Peyer's patch (tissue), 4 donors: ENCODE data around the gene ZDHHC18. TPM values are rescaled to one million over a fixed set of nuclear protein-coding genes. Genes with fewer than 3 reads are reported as not detected.

Source experiments
- DNase-seq, 3 donors: peaks; one replicate each; pipeline ENCODE4 v3.0.0-alpha.2; 2017 to 2019
- H3K27ac ChIP-seq, 4 donors: fragments of 200-600 bp; sonication (generic); one replicate each; pipeline ENCODE4 v1.5.1; 2016 to 2019
- H3K27me3 ChIP-seq, 2 donors: fragments of 200-600 bp; sonication (generic); one replicate each; pipeline ENCODE4 v1.5.1; 2019
- H3K36me3 ChIP-seq, 3 donors: fragments of 200-600 bp; sonication (generic); one replicate each; pipeline ENCODE4 v1.5.1; 2016 to 2019
- H3K4me1 ChIP-seq, 4 donors: fragments of 200-600 bp; sonication (generic); one replicate each; pipeline ENCODE4 v1.5.1; 2016 to 2019
- H3K4me3 ChIP-seq, 4 donors: fragments of 200-600 bp; sonication (generic); 1 replicate in 3 of 4; 2 replicates in 1 of 4; pipeline ENCODE4 v1.5.1; 2016 to 2019; ENCODE audit warnings: mild to moderate bottlenecking in 1 of 4
- H3K9me3 ChIP-seq, 4 donors: fragments of 200-600 bp; sonication (generic); one replicate each; pipeline ENCODE4 v1.5.1; 2016 to 2019; ENCODE audit warnings: mild to moderate bottlenecking in 1 of 4
- POLR2A ChIP-seq, 2 donors: fragments of 450-650 bp; IDR thresholded peaks; one replicate each; pipeline ENCODE4 v1.5.1; 2017; ENCODE audit warnings: antibody characterized with exemption in 2 of 2, mild to moderate bottlenecking in 2 of 2, moderate library complexity in 2 of 2
- total RNA-seq, 4 donors: library from RNA; depleted of rRNA; stranded (reverse); fragments of >200 nt; gene quantifications; one replicate each; pipeline ENCODE4 v1.1.0, GENCODE V29; 2016
- TF ChIP-seq, protein P1 (sequence below), 6 experiments: fragments of 450-650 bp in 4 of 6; fragments of 200-600 bp in 2 of 6; sonication (generic) in 1 of 6; IDR thresholded peaks; one replicate each; pipeline ENCODE4 v1.5.1; 2017 to 2019; ENCODE audit warnings: antibody characterized with exemption in 6 of 6, mild to moderate bottlenecking in 3 of 6, moderate library complexity in 1 of 6

The ZDHHC18 gene
- total RNA-seq, 4 donors from 2014 or later: 12.4 to 40.3 (median 29.0) TPM

DNA sequence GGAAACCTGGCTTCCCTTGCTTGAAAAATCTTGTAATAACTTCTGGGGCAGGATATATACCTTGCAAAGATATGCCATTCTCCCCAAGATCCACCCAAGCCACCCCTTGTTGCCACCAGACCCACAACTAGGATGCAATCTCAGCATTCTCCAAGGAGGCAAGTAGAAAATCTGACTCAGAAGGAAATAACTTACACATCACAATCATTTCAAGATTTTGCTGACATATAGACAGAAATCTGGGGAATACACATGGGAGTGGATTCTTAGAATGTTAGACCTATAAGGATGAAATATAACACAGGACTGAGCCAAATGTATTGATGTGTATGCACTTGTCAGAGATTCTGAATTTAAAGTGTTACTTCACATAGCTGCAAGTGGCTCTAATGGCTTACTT lies 14.8 kb upstream of the ZDHHC18 start:
- Histone ChIP-seq H3K4me3 (no peak overlapping the region), H3K36me3 (no peaks in the 10 kb centered on the region), H3K9me3 (no peaks in the 10 kb centered on the region), H3K4me1 (no peaks in the 10 kb centered on the region), H3K27me3 (no peaks in the 10 kb centered on the region), H3K27ac (no peak overlapping the region)
- DNase-seq: no peak
- TF ChIP-seq POLR2A (IDR thresholded peaks at IDR 0.05): no peak
- TF ChIP-seq, protein P1, sequence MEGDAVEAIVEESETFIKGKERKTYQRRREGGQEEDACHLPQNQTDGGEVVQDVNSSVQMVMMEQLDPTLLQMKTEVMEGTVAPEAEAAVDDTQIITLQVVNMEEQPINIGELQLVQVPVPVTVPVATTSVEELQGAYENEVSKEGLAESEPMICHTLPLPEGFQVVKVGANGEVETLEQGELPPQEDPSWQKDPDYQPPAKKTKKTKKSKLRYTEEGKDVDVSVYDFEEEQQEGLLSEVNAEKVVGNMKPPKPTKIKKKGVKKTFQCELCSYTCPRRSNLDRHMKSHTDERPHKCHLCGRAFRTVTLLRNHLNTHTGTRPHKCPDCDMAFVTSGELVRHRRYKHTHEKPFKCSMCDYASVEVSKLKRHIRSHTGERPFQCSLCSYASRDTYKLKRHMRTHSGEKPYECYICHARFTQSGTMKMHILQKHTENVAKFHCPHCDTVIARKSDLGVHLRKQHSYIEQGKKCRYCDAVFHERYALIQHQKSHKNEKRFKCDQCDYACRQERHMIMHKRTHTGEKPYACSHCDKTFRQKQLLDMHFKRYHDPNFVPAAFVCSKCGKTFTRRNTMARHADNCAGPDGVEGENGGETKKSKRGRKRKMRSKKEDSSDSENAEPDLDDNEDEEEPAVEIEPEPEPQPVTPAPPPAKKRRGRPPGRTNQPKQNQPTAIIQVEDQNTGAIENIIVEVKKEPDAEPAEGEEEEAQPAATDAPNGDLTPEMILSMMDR (IDR thresholded peaks at IDR 0.05): no peak

DNA sequence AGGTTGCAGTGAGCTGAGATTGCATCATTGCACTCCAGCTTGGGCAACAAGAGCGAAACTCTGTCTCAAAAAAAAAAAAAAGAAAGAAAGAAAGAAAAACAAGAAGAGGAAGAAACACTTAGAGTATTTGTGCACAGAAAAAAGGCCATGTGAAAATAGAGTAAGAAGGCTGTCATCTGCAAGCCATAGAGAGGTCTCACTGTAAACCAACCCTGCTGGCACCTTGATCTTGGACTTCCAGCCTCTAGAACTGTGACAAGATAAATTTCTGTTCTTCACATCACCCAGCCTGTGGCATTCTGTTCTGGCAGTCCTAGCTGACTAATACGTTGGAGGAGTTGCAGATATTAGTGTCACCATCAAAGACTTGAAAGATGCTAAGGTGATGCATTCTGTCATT lies 12.1 kb upstream of the ZDHHC18 start:
- no peak for TF ChIP-seq POLR2A (IDR thresholded peaks at IDR 0.05)
- TF ChIP-seq, protein P1 (IDR thresholded peaks at IDR 0.05): no peak
- Histone ChIP-seq H3K4me1 (no peaks in the 10 kb centered on the region), H3K36me3 (no peaks in the 10 kb centered on the region), H3K9me3 (no peaks in the 10 kb centered on the region), H3K27ac (no peak overlapping the region), H3K27me3 (no peaks in the 10 kb centered on the region), H3K4me3 (no peak overlapping the region)
- no peak for DNase-seq

DNA sequence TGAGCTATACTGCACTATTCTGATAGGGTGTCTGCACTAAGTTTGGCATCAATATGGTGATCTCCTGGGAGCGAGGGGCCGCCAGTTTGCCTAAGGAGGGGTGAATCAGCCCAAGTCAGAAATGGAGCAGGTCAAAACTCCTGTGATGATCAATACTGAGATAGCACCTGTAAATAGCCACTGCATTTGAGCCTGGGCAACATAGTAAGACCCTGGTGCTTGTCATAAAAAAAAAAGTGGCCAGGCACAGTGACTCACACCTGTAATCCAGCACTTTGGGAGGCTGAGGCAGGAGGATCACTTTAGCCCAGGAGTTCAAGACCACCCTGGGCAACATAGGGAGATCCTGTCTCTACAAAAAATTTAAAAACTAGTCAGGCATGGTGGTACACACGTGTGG lies 11.6 kb upstream of the ZDHHC18 start:
- Histone ChIP-seq H3K4me3 (no peak overlapping the region), H3K4me1 (no peaks in the 10 kb centered on the region), H3K27me3 (no peaks in the 10 kb centered on the region), H3K27ac (no peak overlapping the region), H3K9me3 (no peaks in the 10 kb centered on the region), H3K36me3 (no peaks in the 10 kb centered on the region)
- TF ChIP-seq POLR2A (IDR thresholded peaks at IDR 0.05): no peak
- TF ChIP-seq, protein P1 (IDR thresholded peaks at IDR 0.05): no peak
- DNase-seq: no peak

- H3K36me3 ChIP-seq: no peaks in the 10 kb centered on the region
- DNase-seq: peak in 2 of 3 donors; percentile 57 to 71
- H3K4me1 ChIP-seq: peaks cover 0 to 14% (median 5%) of the 10 kb centered on the region in 4 donors
- H3K27me3 ChIP-seq: no peaks in the 10 kb centered on the region
- H3K4me3 ChIP-seq: no peak overlapping the region
- peak overlapping the region in 1 of 4 donors; percentile 55 for H3K27ac ChIP-seq
- TF ChIP-seq POLR2A (IDR thresholded peaks at IDR 0.05): no peak
- TF ChIP-seq, protein P1 (IDR thresholded peaks at IDR 0.05): peak in 5 of 6 experiments; percentile 5 to 40 (median 22)
- no peaks in the 10 kb centered on the region for H3K9me3 ChIP-seq
Observed at GRCh38 chr1:26820784-26821269, 5.7 kb upstream of the ZDHHC18 start.

- Histone ChIP-seq H3K36me3 (no peaks in the 10 kb centered on the region), H3K4me1 (peaks cover 3 to 27% (median 10%) of the 10 kb centered on the region in 4 donors), H3K9me3 (no peaks in the 10 kb centered on the region), H3K27me3 (no peaks in the 10 kb centered on the region), H3K27ac (no peak overlapping the region), H3K4me3 (no peak overlapping the region)
- no peak for TF ChIP-seq POLR2A (IDR thresholded peaks at IDR 0.05)
- TF ChIP-seq, protein P1 (IDR thresholded peaks at IDR 0.05): no peak
- DNase-seq: no peak
Observed at GRCh38 chr1:26822737-26823395, 3.6 kb upstream of the ZDHHC18 start.
